T-helper 2 cell treated with Interferon-gamma antibody and Interleukin-4, amounts not matched to agents 100 ng/mL and 5 ng/mL, for 36 hours (primary cell): ENCODE data around the gene LMF1. TPM values are rescaled to one million over a fixed set of nuclear protein-coding genes. Genes with fewer than 3 reads are reported as not detected.
"Not testable (repeated sequence)": the region's sequence is repeated elsewhere in the genome, so short reads cannot be mapped to it uniquely, and the experiment has no call there.

Experiments used
- intact Hi-C: fragments of 100-400 bp; cut with micrococcal nuclease; formaldehyde crosslinking; loops from one replicate; pipeline ENCODE4 v1.15.1; 2023
- total RNA-seq: library from RNA; stranded (reverse); gene quantifications from 2 replicates; pipeline ENCODE4 v1.2.3, GENCODE V29; 2022

LMF1 gene
- total RNA-seq, 1 donor from 2014 or later: 19.4 TPM

GRCh38 chr16:870856-871561 lies 99.8 kb downstream of the LMF1 start:
- intact Hi-C loops: no loop called here

GRCh38 chr16:869823-870641 lies 100.8 kb downstream of the LMF1 start:
- intact Hi-C loops: no loop called here

GRCh38 chr16:868846-869822 lies 101.7 kb downstream of the LMF1 start:
- intact Hi-C loops: no loop called here

- intact Hi-C loops: no loop called here
These were observed 102.4 kb downstream of the LMF1 start for GRCh38 chr16:868386-868755.

- intact Hi-C loops: no loop called here
These were observed 103.1 kb downstream of the LMF1 start for GRCh38 chr16:867421-868385.

- intact Hi-C loops: no loop called here
These were observed 104.4 kb downstream of the LMF1 start for GRCh38 chr16:866252-866896.

GRCh38 chr16:865026-865425 lies 105.8 kb downstream of the LMF1 start:
- intact Hi-C loops: no loop called here

GRCh38 chr16:861446-861845 lies 109.3 kb downstream of the LMF1 start:
- intact Hi-C loops: no loop called here

- intact Hi-C loops: no loop called here
These were observed 109.9 kb downstream of the LMF1 start for GRCh38 chr16:860891-861290.

- intact Hi-C loops: not testable (repeated sequence)
These were observed 111.8 kb downstream of the LMF1 start for GRCh38 chr16:858971-859370.

- intact Hi-C loops: not testable (repeated sequence)
These were observed 112.3 kb downstream of the LMF1 start for GRCh38 chr16:858441-858840.

GRCh38 chr16:856811-857210 lies 114.0 kb downstream of the LMF1 start:
- intact Hi-C loops: no loop called here

GRCh38 chr16:856101-856500 lies 114.7 kb downstream of the LMF1 start:
- intact Hi-C loops: no loop called here

- intact Hi-C loops: no loop called here
These were observed 115.3 kb downstream of the LMF1 start for GRCh38 chr16:855471-855870.

GRCh38 chr16:854808-855410 lies 115.9 kb downstream of the LMF1 start:
- intact Hi-C loops: no loop called here

- intact Hi-C loops: no loop called here
These were observed 116.6 kb downstream of the LMF1 start for GRCh38 chr16:853981-854807.

- intact Hi-C loops: no loop called here
These were observed 117.5 kb downstream of the LMF1 start for GRCh38 chr16:853306-853705.

- intact Hi-C loops: no loop called here
These were observed 118.2 kb downstream of the LMF1 start for GRCh38 chr16:852451-853185.
